HG03060 (cell line): ENCODE data around the gene OGA.
"Not testable (repeated sequence)": the region's sequence is repeated elsewhere in the genome, so short reads cannot be mapped to it uniquely, and the experiment has no call there.

ENCODE experiments used
- ATAC-seq: cut with Tn5 transposase; IDR thresholded peaks from one replicate; pipeline ENCODE4 v1.9.1; 2021; ENCODE audit warnings: low read depth, moderate number of reproducible peaks; ENCODE audit not compliant: unreplicated experiment

The OGA gene

DNA sequence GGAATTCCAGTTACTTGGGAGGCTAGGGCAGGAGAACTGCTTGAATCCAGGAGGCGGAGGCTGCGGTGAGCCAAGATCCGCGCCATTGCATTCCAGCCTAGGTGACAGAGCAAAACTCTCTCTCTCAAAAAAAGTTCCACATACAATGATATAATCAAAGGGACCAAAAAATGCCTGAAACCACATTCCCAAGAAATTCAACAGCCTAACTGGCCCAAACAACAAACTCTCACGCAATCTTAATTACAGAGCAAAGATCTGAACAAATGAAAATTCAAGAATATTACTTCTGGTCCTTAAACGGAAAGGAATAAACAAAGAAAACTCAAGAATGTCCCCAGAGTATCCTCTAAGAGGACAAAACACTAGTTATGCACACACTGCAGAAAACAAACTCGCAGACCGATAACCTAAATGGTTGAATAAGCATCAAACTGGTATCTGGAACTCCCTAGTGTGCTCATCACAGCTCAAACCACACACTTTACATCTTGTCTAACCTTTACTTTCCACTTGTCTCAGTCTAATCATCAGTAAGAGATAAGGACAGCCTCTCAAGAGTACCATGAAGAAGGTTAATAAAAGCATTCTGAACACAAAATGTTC, 3.7 kb downstream of the OGA start:
- ATAC-seq, result no peak

GRCh38 chr10:101812606-101813005, 5.6 kb downstream of the OGA start:
- ATAC-seq, result no peak

GRCh38 chr10:101807158-101807557, 11.1 kb downstream of the OGA start:
- no peak for ATAC-seq

DNA sequence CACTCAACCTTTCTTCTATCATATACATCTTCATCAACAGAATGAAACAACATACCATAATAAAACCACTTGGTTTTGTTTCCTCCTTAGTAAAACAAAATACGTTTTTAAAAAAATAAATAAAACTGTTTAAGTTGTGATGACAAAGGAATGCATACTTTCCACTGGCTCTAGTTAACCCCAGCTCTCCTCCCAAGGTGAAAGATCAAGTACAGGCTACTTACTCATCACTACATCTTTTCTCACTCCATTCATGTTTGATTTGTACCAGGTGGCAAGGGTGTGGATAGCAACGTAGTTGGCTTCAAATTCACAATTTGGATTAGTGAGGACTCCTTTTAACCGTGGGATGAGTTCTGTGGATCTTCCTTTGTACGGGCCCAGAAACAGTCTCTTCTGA, 14.7 kb downstream of the OGA start:
- ATAC-seq, result no peak

GRCh38 chr10:101797403-101798059, 20.7 kb downstream of the OGA start:
- ATAC-seq, result no peak

DNA sequence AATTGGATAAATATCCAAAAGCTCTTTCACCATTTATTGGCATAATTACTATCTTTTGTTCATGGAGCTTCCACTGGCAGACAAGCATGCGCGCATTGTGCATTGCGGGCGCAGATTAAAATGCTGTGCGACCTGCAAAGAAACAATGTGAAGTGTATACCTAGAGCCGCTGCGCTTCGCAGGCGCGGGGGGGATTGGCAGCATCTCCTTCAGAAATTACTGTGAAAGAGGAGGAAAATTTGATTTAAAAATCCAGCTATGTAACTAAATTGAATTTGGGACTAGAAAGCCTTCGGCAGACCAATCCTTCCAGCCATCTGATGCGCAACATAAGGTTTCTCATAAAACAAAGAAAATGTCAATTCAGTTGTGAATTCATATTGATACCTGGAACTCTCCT, 24.7 kb downstream of the OGA start:
- ATAC-seq, result no peak

- no peak for ATAC-seq
These were observed 28.6 kb downstream of the OGA start for GRCh38 chr10:101789686-101790085.

- ATAC-seq, result not testable (repeated sequence)
These were observed 29.0 kb downstream of the OGA start for GRCh38 chr10:101789231-101789630.

GRCh38 chr10:101785801-101786200, 32.4 kb downstream of the OGA start:
- ATAC-seq, result no peak

GRCh38 chr10:101784558-101784957, 33.7 kb downstream of the OGA start:
- ATAC-seq, result no peak

DNA sequence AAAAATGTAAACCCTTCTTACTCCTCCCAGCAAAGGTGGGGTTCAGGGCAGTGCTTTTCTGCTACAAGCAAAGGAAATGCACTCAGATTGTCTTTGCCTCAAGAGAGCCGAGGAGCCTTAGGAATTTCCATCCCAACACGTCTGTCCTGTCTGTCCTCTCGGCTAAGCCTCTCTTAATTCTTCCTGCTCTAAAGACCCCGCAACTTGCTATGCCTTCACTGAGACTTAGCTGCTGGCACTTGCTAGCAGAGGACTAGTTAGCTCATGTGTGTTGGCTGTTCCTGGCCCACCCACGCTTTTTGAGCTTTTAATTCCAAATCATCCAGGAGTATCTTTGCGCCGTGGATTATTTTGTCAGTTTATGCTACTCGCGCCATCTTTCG, 34.5 kb downstream of the OGA start:
- no peak for ATAC-seq

DNA sequence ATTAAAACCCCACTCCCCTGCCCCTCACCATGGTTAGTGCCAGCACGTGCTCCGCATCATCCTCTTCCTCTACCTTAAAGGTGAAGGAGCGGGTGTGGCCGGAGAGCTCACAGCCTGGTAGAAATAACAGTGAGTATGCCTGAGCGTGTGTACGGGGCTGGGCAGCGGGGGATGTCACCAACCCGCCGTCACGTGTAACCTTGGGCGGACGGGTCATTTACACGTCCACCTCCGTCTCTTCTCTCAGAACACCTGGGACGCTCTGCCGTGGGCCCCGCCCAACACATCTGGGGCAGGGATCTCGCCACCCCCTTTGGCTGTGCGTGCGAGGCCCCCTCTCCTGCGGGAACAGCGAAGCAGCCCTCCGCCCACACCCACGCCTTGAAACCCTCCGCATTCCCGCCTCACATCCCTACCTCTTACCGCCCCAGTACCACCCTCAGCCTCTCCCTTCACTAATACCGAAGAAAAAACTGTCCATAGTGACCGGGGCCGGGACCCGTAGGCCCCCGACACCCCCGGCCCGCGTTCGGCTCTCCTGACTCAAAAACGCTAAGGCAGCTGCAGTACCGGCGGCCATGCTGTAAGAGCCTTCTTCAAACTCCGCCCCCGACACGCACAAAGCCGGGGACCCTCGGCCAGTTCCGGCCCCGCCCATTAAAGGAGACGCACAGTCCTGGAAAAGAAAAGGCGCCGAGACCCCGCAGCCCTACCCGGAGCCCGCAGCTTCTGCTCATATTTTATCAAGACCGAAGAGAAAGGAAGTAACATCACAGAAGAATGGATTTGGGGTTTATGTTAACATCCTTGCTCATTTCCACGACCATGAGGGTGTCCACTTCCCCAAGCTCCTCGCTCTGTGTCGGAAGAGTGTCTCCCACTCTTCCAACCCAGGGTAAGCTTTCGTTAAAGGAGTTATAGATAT, 35.2 kb downstream of the OGA start, which contains the start of gene NPM3:
TSS of gene NPM3 (minus strand) at position 636 of the 925 bp plus-strand sequence. CDS start at position 580, 56 bp downstream.
- ATAC-seq, result no peak

GRCh38 chr10:101781984-101782810, 36.0 kb downstream of the OGA start:
- ATAC-seq, result no peak

DNA sequence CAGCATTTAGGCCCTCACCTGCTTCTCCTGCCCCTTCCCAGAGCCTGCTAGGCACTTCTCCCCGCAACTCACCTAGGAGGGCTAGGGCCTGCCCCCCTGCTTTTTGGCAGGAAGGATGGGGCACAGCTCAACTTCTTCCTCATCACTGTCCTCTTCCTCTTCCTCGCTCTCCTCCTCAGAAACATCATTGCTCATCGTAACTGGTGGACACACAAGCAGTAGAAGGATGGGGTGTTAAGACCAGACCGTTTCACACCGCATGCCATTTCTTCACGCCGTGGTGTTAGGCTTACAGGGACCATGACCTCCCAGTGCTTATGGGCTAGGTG, 36.6 kb downstream of the OGA start:
- no peak for ATAC-seq

DNA sequence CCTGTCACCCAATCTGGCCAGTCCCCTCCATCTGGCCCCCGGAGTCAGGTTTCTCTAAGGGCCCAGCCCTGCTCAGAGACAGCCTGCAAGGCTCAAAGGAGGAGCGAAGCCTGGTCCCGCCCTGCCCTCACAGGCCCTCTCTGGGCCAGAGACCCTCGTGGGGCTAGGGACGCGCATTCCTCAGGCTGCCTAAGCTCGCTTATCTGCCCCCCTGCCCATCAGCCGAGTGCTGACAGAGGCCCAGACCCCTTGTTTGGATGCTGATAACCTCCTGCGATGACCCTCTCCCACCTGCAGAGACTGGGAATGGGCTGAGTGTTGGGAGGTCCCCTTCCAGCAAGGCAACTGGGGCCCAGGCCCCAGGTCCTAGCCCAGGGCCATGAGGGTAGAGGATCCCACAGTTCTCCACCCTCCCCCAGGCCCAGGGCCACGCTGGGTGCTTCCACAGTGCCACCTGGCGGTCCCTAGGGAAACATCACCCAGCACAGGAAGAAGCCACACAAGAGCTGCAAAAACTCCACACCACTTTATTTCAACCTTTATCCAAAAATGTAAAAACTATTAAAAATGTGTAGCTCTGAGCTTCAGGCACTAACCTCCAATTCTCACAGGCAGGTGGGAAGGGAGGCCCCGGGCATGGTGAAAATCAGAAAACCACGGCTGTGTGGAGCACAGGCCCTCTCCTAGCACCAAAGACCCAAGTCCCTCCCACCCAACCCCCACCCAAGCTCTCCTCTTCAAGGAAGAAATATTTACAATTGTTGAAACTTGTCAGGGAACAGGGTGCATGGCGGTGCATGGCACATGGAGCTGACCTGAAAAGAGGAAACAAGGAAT, 37.2 kb downstream of the OGA start:
- ATAC-seq, result no peak

- ATAC-seq, result no peak
These were observed 37.9 kb downstream of the OGA start for GRCh38 chr10:101780187-101780817.

DNA sequence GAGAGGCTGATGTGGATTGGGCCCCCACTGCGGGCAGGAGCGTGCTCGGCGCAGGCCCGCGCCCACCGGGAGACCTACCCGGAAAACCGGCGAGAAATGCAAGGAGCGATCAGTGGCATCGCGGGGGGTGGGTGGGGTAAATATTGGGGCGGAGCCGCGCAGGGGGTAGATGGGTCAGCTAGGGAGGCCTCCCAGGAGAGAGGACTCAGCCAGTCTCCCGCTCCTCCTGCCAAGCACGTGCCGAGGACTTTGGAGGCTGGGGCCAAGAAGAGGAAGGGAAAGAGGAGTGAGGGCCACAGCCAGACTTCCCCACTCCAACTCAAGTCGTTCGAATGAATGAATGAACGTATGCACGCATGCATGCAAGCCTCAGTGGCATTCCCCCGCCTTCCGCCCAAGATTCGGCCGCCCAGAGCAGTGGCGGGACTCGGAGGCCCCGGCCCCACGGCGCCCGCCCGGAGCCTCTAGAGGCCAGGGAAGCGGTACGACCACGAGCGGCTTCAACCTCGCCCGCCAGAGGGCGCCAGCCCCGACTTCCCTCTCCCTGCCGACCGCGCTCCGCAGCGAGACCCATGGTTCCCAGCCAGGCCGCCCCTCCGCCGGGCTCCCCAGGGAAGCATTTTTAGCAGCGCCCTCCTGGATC, 38.6 kb downstream of the OGA start:
- peak; percentile 35 for ATAC-seq

- no peak for ATAC-seq
These were observed 39.3 kb downstream of the OGA start for GRCh38 chr10:101778781-101779543.
